Astrocyte (in vitro differentiated cells and primary cell): Measurements from ENCODE around the gene KIAA0825. TPM values are rescaled to one million over a fixed set of nuclear protein-coding genes. Genes with fewer than 3 reads are reported as not detected.

Experiments used
- DNase-seq: peaks from one replicate; pipeline ENCODE4 v3.0.0-alpha.2; 2010; ENCODE audit warnings: low read depth
- FAIRE-seq: peaks from 2 replicates; lab custom pipeline; 2011; peaks lifted over from hg19 to GRCh38; lab: Jason Lieb, UNC
- H2AFZ ChIP-seq: 2 replicates; pipeline ENCODE4 v1.6.0; 2012; ENCODE audit warnings: low read depth, low read length, inconsistent platforms
- H3K27ac ChIP-seq: 2 replicates; pipeline ENCODE4 v1.5.1; 2011; ENCODE audit warnings: low read depth, low read length, inconsistent platforms
- H3K27me3 ChIP-seq: 2 replicates; pipeline ENCODE4 v1.6.0; 2011; ENCODE audit warnings: low read length, inconsistent platforms; ENCODE audit not compliant: insufficient read depth
- H3K36me3 ChIP-seq: 2 replicates; pipeline ENCODE4 v1.5.1; 2011; ENCODE audit warnings: low read length, inconsistent platforms; ENCODE audit not compliant: insufficient read depth
- H3K4me1 ChIP-seq: 2 replicates; pipeline ENCODE4 v1.5.1; 2011; ENCODE audit warnings: low read length, inconsistent platforms; ENCODE audit not compliant: insufficient read depth
- H3K4me2 ChIP-seq: 2 replicates; pipeline ENCODE4 v1.6.0; 2012; ENCODE audit warnings: low read length, inconsistent platforms
- H3K4me3 ChIP-seq: 2 replicates; pipeline ENCODE4 v1.5.1; 2011; ENCODE audit warnings: low read depth, mild to moderate bottlenecking, low read length, inconsistent platforms; ENCODE audit not compliant: insufficient read depth
- H3K79me2 ChIP-seq: 2 replicates; pipeline ENCODE4 v1.6.0; 2012; ENCODE audit warnings: mild to moderate bottlenecking, low read length, inconsistent platforms; ENCODE audit not compliant: insufficient read depth
- H3K9ac ChIP-seq: 2 replicates; pipeline ENCODE4 v1.6.0; 2012; ENCODE audit warnings: mild to moderate bottlenecking, low read length, inconsistent platforms
- H3K9me3 ChIP-seq: 2 replicates; pipeline ENCODE4 v1.5.1; 2012; ENCODE audit warnings: low read depth, mild to moderate bottlenecking, low read length, inconsistent platforms; ENCODE audit not compliant: insufficient read depth
- H4K20me1 ChIP-seq: 2 replicates; pipeline ENCODE4 v1.6.0; 2012; ENCODE audit warnings: low read length, inconsistent platforms; ENCODE audit not compliant: insufficient read depth
- H3K27ac Mint-ChIP-seq: one replicate; pipeline ENCODE4 v1.8.0; 2021; ENCODE audit warnings: mild to moderate bottlenecking, mixed read lengths; ENCODE audit not compliant: unreplicated experiment
- H3K27me3 Mint-ChIP-seq: one replicate; pipeline ENCODE4 v1.8.0; 2021; ENCODE audit warnings: low read depth, mixed read lengths; ENCODE audit not compliant: unreplicated experiment
- H3K36me3 Mint-ChIP-seq: one replicate; pipeline ENCODE4 v1.8.0; 2021; ENCODE audit warnings: low read depth, mixed read lengths; ENCODE audit not compliant: unreplicated experiment
- H3K4me1 Mint-ChIP-seq: one replicate; pipeline ENCODE4 v1.8.0; 2021; ENCODE audit warnings: low read depth, mixed read lengths; ENCODE audit not compliant: unreplicated experiment
- H3K4me3 Mint-ChIP-seq: one replicate; pipeline ENCODE4 v1.8.0; 2021; ENCODE audit warnings: mild to moderate bottlenecking, moderate library complexity, mixed read lengths; ENCODE audit not compliant: unreplicated experiment
- H3K9me3 Mint-ChIP-seq: one replicate; pipeline ENCODE4 v1.8.0; 2021; ENCODE audit warnings: mild to moderate bottlenecking, mixed read lengths; ENCODE audit not compliant: unreplicated experiment
- CTCF ChIP-seq: IDR thresholded peaks from 2 replicates; pipeline ENCODE4 v1.5.1; 2011; ENCODE audit warnings: low read depth, mild to moderate bottlenecking, inconsistent platforms, low read length, moderate library complexity; ENCODE audit not compliant: insufficient read depth
- EZH2 ChIP-seq: IDR thresholded peaks from 2 replicates; pipeline ENCODE4 v1.6.1; 2012; ENCODE audit warnings: mild to moderate bottlenecking, low read length, inconsistent platforms; ENCODE audit not compliant: insufficient read depth
- total RNA-seq: library from RNA; stranded (reverse); gene quantifications from 2 replicates; pipeline ENCODE4 v1.2.1, GENCODE V29; 2021

Gene KIAA0825
- total RNA-seq, 1 donor from 2014 or later, result 2.5 TPM

- no peak overlapping the region for H2AFZ ChIP-seq
Observed at GRCh38 chr5:94157704-94158539, 460.5 kb downstream of the KIAA0825 start.

GRCh38 chr5:94154672-94155071 lies 463.7 kb downstream of the KIAA0825 start:
- no peak for DNase-seq
- no peak overlapping the region for H3K9ac ChIP-seq
- TF ChIP-seq EZH2 (no peak), CTCF (no peak)
- H3K27me3 Mint-ChIP-seq, result no peaks in the 10 kb centered on the region
- H3K27me3 ChIP-seq, result no peaks in the 10 kb centered on the region
- H3K9me3 ChIP-seq, result no peaks in the 10 kb centered on the region
- H3K4me2 ChIP-seq, result no peak overlapping the region
- H3K36me3 ChIP-seq, result no peaks in the 10 kb centered on the region
- no peaks in the 10 kb centered on the region for H3K36me3 Mint-ChIP-seq
- no peaks in the 10 kb centered on the region for H3K9me3 Mint-ChIP-seq
- FAIRE-seq, result no peak
- no peak overlapping the region for H3K4me3 ChIP-seq
- H3K4me1 Mint-ChIP-seq, result peaks cover 2% of the 10 kb centered on the region
- no peak overlapping the region for H3K27ac ChIP-seq
- no peaks in the 10 kb centered on the region for H3K4me1 ChIP-seq
- no peak overlapping the region for H3K4me3 Mint-ChIP-seq
- no peak overlapping the region for H2AFZ ChIP-seq
- no peaks in the 10 kb centered on the region for H3K79me2 ChIP-seq
- H3K27ac Mint-ChIP-seq, result no peak overlapping the region
- no peaks in the 10 kb centered on the region for H4K20me1 ChIP-seq

More at GRCh38 chr5:94157704-94158539, 460.5 kb downstream of the KIAA0825 start:
- DNase-seq, result no peak
- H3K36me3 Mint-ChIP-seq, result no peaks in the 10 kb centered on the region
- H3K4me3 Mint-ChIP-seq, result no peak overlapping the region
- H3K4me1 Mint-ChIP-seq, result peaks cover 2% of the 10 kb centered on the region
- H3K27ac ChIP-seq, result no peak overlapping the region
- H3K27me3 ChIP-seq, result no peaks in the 10 kb centered on the region
- H3K4me3 ChIP-seq, result no peak overlapping the region
- no peaks in the 10 kb centered on the region for H3K27me3 Mint-ChIP-seq
- H3K79me2 ChIP-seq, result no peaks in the 10 kb centered on the region
- H3K36me3 ChIP-seq, result no peaks in the 10 kb centered on the region
- H3K4me1 ChIP-seq, result no peaks in the 10 kb centered on the region
- H3K27ac Mint-ChIP-seq, result peak overlapping the region; percentile 35
- no peak overlapping the region for H3K4me2 ChIP-seq
- H4K20me1 ChIP-seq, result no peaks in the 10 kb centered on the region
- no peak for TF ChIP-seq CTCF
- TF ChIP-seq EZH2, result no peak
- no peak for FAIRE-seq
- no peaks in the 10 kb centered on the region for H3K9me3 Mint-ChIP-seq
- H3K9me3 ChIP-seq, result no peaks in the 10 kb centered on the region
- H3K9ac ChIP-seq, result no peak overlapping the region
